Spleen (tissue), 11 donors: ENCODE results near the gene FAM3B. TPM values are rescaled to one million over a fixed set of nuclear protein-coding genes. Genes with fewer than 3 reads are reported as not detected.

Source experiments
- DNase-seq: peaks from one replicate; pipeline ENCODE4 v3.0.0-alpha.2; 2020
- H3K27ac ChIP-seq, 8 donors: fragments of 200-600 bp; sonication (generic) in 7 of 8; 1 replicate in 4 of 8; 2 replicates in 4 of 8; pipeline versions ENCODE4 v1.5.0 to v1.8.0; 2016 to 2021; ENCODE audit warnings: inconsistent platforms in 4 of 8, mild to moderate bottlenecking in 4 of 8, moderate library complexity in 1 of 8
- H3K27me3 ChIP-seq, 7 donors: fragments of 200-600 bp; sonication (generic) in 6 of 7; replicated peaks in 1 of 7; 1 replicate in 4 of 7; 2 replicates in 3 of 7; pipeline versions ENCODE4 v1.5.0 to v1.8.0; 2016 to 2021; ENCODE audit warnings: inconsistent platforms in 3 of 7, mild to moderate bottlenecking in 1 of 7
- H3K36me3 ChIP-seq, 6 donors: fragments of 200-600 bp; sonication (generic) in 5 of 6; 1 replicate in 4 of 6; 2 replicates in 2 of 6; pipeline versions ENCODE4 v1.5.0 to v1.8.0; 2016 to 2021; ENCODE audit warnings: inconsistent platforms in 2 of 6
- H3K4me1 ChIP-seq, 6 donors: fragments of 200-600 bp; sonication (generic) in 5 of 6; 1 replicate in 3 of 6; 2 replicates in 3 of 6; pipeline versions ENCODE4 v1.5.0 to v1.8.0; 2016 to 2021; ENCODE audit warnings: inconsistent platforms in 3 of 6
- H3K4me3 ChIP-seq, 8 donors: fragments of 200-600 bp; sonication (generic) in 7 of 8; 1 replicate in 4 of 8; 2 replicates in 4 of 8; pipeline versions ENCODE4 v1.5.0 to v1.8.0; 2016 to 2021; ENCODE audit warnings: inconsistent platforms in 4 of 8, mild to moderate bottlenecking in 4 of 8, moderate library complexity in 2 of 8
- H3K9me3 ChIP-seq, 8 donors: fragments of 200-600 bp; sonication (generic) in 7 of 8; 1 replicate in 4 of 8; 2 replicates in 4 of 8; pipeline versions ENCODE4 v1.5.0 to v1.8.0; 2016 to 2021; ENCODE audit warnings: inconsistent platforms in 4 of 8
- CTCF ChIP-seq, 11 experiments: fragments of 200-600 bp in 7 of 11; fragments of 450-650 bp in 4 of 11; sonication (generic) in 4 of 11; IDR thresholded peaks in 8 of 11; conservative IDR thresholded peaks in 3 of 11; 1 replicate in 7 of 11; 2 replicates in 4 of 11; pipeline versions ENCODE4 v1.4.0 to v1.8.0; 2016 to 2021; ENCODE audit warnings: antibody characterized with exemption in 11 of 11, inconsistent platforms in 4 of 11, mild to moderate bottlenecking in 1 of 11
- POLR2A ChIP-seq, 3 donors: fragments of 450-650 bp; IDR thresholded peaks; one replicate each; pipeline ENCODE4 v1.5.1; 2017; ENCODE audit warnings: antibody characterized with exemption in 3 of 3, mild to moderate bottlenecking in 1 of 3
- POLR2AphosphoS5 ChIP-seq, 3 donors: sonication (generic); formaldehyde crosslinking; IDR thresholded peaks; one replicate each; pipeline ENCODE4 v1.5.1; 2017; ENCODE audit warnings: antibody characterized with exemption in 3 of 3
- WGBS, 5 donors: extraction: QIAGEN DNeasy Blood & Tissue Kit in 3 of 5; methylation state at CpG; one replicate each; pipeline versions ENCODE4 v1.1.5 to v1.1.7; 2013 to 2018; 5-methylcytosine and 5-hydroxymethylcytosine counted together
- intact Hi-C: fragments of 100-400 bp; cut with DNase I; formaldehyde crosslinking; loops from one replicate; pipeline ENCODE4 v1.15.0; 2023; ENCODE audit warnings: low total_unique reads
- polyA plus RNA-seq, 3 donors: library from polyadenylated mRNA; stranded (reverse); fragments of 200-250 nt; gene quantifications; one replicate each; pipeline ENCODE4 v1.2.1, GENCODE V29; 2013
- total RNA-seq, 7 donors: library from RNA; depleted of rRNA in 3 of 7; stranded (reverse); fragments of >200 nt in 3 of 7; fragmentation: NEBNext Ultra II Directional in 4 of 7; extraction: Animal tissue kit (Norgen Biotek cat#: 25700) in 4 of 7; gene quantifications; one replicate each; pipeline versions ENCODE4 v1.1.0 to v1.2.1, GENCODE V29; 2016 to 2021
- donor health status: healthy with polysubstance abuse.
- donor health status: DM: no; HTN: no; CAD: no; lungs with moderate emphysema.
- donor health status: DM: no; HTN: no; CAD: no.
- donor health status: Bipolar disorder and iron deficiency.
- donor health status: healthy.
- donor health status: DM: no; HTN: no; CAD: no.
- donor health status: DM: yes; HTN: yes; CAD: no.

FAM3B gene
- total and polyA plus RNA-seq, 10 donors: 0.77 to 1.9 (median 1.3) TPM; not detected in 3

GRCh38 chr21:41289431-41289830 lies 27.2 kb upstream of the FAM3B start:
- H3K36me3 ChIP-seq: no peaks in the 10 kb centered on the region
- 69 to 91% (median 79%) methylated on average over 13 of the region's 13 CpGs for WGBS, 5 donors
- H3K9me3 ChIP-seq: no peaks in the 10 kb centered on the region
- no peaks in the 10 kb centered on the region for H3K4me1 ChIP-seq
- DNase-seq: no peak
- H3K27ac ChIP-seq: no peak overlapping the region
- H3K27me3 ChIP-seq: peaks cover 0 to 39% (median 0%) of the 10 kb centered on the region in 7 donors
- TF ChIP-seq POLR2AphosphoS5 (IDR thresholded peaks at IDR 0.05) (no peak), CTCF (IDR thresholded peaks at IDR 0.05 in 8 of 11, conservative IDR thresholded peaks at IDR 0.05 in 3 of 11) (no peak), POLR2A (IDR thresholded peaks at IDR 0.05) (no peak)
- intact Hi-C loops: no loop called here
- H3K4me3 ChIP-seq: no peak overlapping the region

GRCh38 chr21:41290106-41290799 lies 26.3 kb upstream of the FAM3B start:
- H3K9me3 ChIP-seq: no peaks in the 10 kb centered on the region
- peaks cover 0 to 45% (median 0%) of the 10 kb centered on the region in 7 donors for H3K27me3 ChIP-seq
- no peak for TF ChIP-seq CTCF (IDR thresholded peaks at IDR 0.05 in 8 of 11, conservative IDR thresholded peaks at IDR 0.05 in 3 of 11)
- TF ChIP-seq POLR2A (IDR thresholded peaks at IDR 0.05): no peak
- TF ChIP-seq POLR2AphosphoS5 (IDR thresholded peaks at IDR 0.05): no peak
- intact Hi-C loops: no loop called here
- H3K4me1 ChIP-seq: no peaks in the 10 kb centered on the region
- WGBS, 5 donors: 70 to 73% (median 72%) methylated on average over 24 of the region's 24 CpGs
- no peak for DNase-seq
- H3K4me3 ChIP-seq: peak overlapping the region in 1 of 8 donors; percentile 26
- H3K27ac ChIP-seq: no peak overlapping the region
- no peaks in the 10 kb centered on the region for H3K36me3 ChIP-seq

GRCh38 chr21:41294548-41295231 lies 21.9 kb upstream of the FAM3B start:
- intact Hi-C loops: no loop called here
- Histone ChIP-seq H3K27ac (no peak overlapping the region), H3K27me3 (peaks cover 0 to 54% (median 0%) of the 10 kb centered on the region in 7 donors), H3K4me3 (no peak overlapping the region), H3K36me3 (no peaks in the 10 kb centered on the region), H3K9me3 (peaks cover 0 to 8% (median 0%) of the 10 kb centered on the region in 8 donors), H3K4me1 (no peaks in the 10 kb centered on the region)
- no peak for TF ChIP-seq CTCF (IDR thresholded peaks at IDR 0.05 in 8 of 11, conservative IDR thresholded peaks at IDR 0.05 in 3 of 11)
- no peak for TF ChIP-seq POLR2AphosphoS5 (IDR thresholded peaks at IDR 0.05)
- no peak for TF ChIP-seq POLR2A (IDR thresholded peaks at IDR 0.05)
- WGBS, 5 donors: 81 to 100% (median 92%) methylated on average over 1 of the region's 1 CpG
- DNase-seq: no peak

- no peak for DNase-seq
Observed at GRCh38 chr21:41295721-41296254, 20.8 kb upstream of the FAM3B start.

More at GRCh38 chr21:41295721-41296254, 20.8 kb upstream of the FAM3B start:
- Histone ChIP-seq H3K27ac (no peak overlapping the region), H3K36me3 (no peaks in the 10 kb centered on the region), H3K4me1 (no peaks in the 10 kb centered on the region), H3K4me3 (no peak overlapping the region), H3K27me3 (peaks cover 0 to 46% (median 0%) of the 10 kb centered on the region in 7 donors), H3K9me3 (peaks cover 0 to 12% (median 0%) of the 10 kb centered on the region in 8 donors)
- 60 to 92% (median 89%) methylated on average over 1 to 4 of the region's 4 CpGs for WGBS, 5 donors
- TF ChIP-seq POLR2AphosphoS5 (IDR thresholded peaks at IDR 0.05) (no peak), POLR2A (IDR thresholded peaks at IDR 0.05) (no peak), CTCF (IDR thresholded peaks at IDR 0.05 in 8 of 11, conservative IDR thresholded peaks at IDR 0.05 in 3 of 11) (no peak)
- intact Hi-C loops: no loop called here
